Esophagus muscularis mucosa (tissue), 4 donors: Measurements from ENCODE around the gene KRR1. TPM values are rescaled to one million over a fixed set of nuclear protein-coding genes. Genes with fewer than 3 reads are reported as not detected.

Source experiments
- DNase-seq: peaks from one replicate; pipeline ENCODE4 v3.0.0-alpha.2; 2017; ENCODE audit errors: extremely low spot score
- H3K27ac ChIP-seq, 4 donors: fragments of 200-600 bp; sonication (generic); replicated peaks in 1 of 4; 1 replicate in 3 of 4; 2 replicates in 1 of 4; pipeline ENCODE4 v1.5.1; 2016 to 2019; ENCODE audit warnings: mild to moderate bottlenecking in 1 of 4
- H3K27me3 ChIP-seq, 4 donors: fragments of 200-600 bp; sonication (generic); one replicate each; pipeline versions ENCODE4 v1.5.1 to v1.6.0; 2016 to 2019
- H3K36me3 ChIP-seq, 4 donors: fragments of 200-600 bp; sonication (generic); one replicate each; pipeline ENCODE4 v1.5.1; 2016 to 2019
- H3K4me1 ChIP-seq, 4 donors: fragments of 200-600 bp; sonication (generic); one replicate each; pipeline ENCODE4 v1.5.1; 2016 to 2019
- H3K4me3 ChIP-seq, 4 donors: fragments of 200-600 bp; sonication (generic); 1 replicate in 2 of 4; 2 replicates in 2 of 4; pipeline ENCODE4 v1.5.1; 2016 to 2019; ENCODE audit warnings: mild to moderate bottlenecking in 4 of 4, moderate library complexity in 1 of 4
- H3K9me3 ChIP-seq, 4 donors: fragments of 200-600 bp; sonication (generic); 1 replicate in 3 of 4; 2 replicates in 1 of 4; pipeline ENCODE4 v1.5.1; 2016 to 2019
- EP300 ChIP-seq: sonication (generic); formaldehyde crosslinking; IDR thresholded peaks from one replicate; pipeline ENCODE4 v1.6.1; 2017; ENCODE audit warnings: antibody characterized with exemption
- POLR2A ChIP-seq: fragments of 450-650 bp; IDR thresholded peaks from one replicate; pipeline ENCODE4 v1.6.1; 2017; ENCODE audit warnings: antibody characterized with exemption, moderate library complexity, mild to moderate bottlenecking, low read depth
- POLR2AphosphoS5 ChIP-seq, 2 donors: sonication (generic); formaldehyde crosslinking; IDR thresholded peaks; one replicate each; pipeline ENCODE4 v1.6.1; 2017; ENCODE audit warnings: antibody characterized with exemption in 2 of 2
- WGBS: methylation state at CpG from one replicate; pipeline ENCODE4 v1.1.5; 2018; 5-methylcytosine and 5-hydroxymethylcytosine counted together
- intact Hi-C: fragments of 100-400 bp; cut with DNase I; formaldehyde crosslinking; loops from one replicate; pipeline ENCODE4 v1.15.1; 2023
- total RNA-seq, 4 donors: library from RNA; depleted of rRNA; stranded (reverse); fragments of >200 nt; gene quantifications; one replicate each; pipeline versions ENCODE4 v1.1.0 to v1.2.1, GENCODE V29; 2016
- TF ChIP-seq, protein P1 (sequence below), 3 experiments: fragments of 200-600 bp in 2 of 3; fragments of 450-650 bp in 1 of 3; sonication (generic) in 2 of 3; IDR thresholded peaks; one replicate each; pipeline ENCODE4 v1.5.1; 2017 to 2019; ENCODE audit warnings: antibody characterized with exemption in 3 of 3, mild to moderate bottlenecking in 2 of 3, moderate library complexity in 1 of 3

The KRR1 gene
- total RNA-seq, result 10 to 100 TPM; 17.9 to 37.4 (median 23.8) TPM

DNA sequence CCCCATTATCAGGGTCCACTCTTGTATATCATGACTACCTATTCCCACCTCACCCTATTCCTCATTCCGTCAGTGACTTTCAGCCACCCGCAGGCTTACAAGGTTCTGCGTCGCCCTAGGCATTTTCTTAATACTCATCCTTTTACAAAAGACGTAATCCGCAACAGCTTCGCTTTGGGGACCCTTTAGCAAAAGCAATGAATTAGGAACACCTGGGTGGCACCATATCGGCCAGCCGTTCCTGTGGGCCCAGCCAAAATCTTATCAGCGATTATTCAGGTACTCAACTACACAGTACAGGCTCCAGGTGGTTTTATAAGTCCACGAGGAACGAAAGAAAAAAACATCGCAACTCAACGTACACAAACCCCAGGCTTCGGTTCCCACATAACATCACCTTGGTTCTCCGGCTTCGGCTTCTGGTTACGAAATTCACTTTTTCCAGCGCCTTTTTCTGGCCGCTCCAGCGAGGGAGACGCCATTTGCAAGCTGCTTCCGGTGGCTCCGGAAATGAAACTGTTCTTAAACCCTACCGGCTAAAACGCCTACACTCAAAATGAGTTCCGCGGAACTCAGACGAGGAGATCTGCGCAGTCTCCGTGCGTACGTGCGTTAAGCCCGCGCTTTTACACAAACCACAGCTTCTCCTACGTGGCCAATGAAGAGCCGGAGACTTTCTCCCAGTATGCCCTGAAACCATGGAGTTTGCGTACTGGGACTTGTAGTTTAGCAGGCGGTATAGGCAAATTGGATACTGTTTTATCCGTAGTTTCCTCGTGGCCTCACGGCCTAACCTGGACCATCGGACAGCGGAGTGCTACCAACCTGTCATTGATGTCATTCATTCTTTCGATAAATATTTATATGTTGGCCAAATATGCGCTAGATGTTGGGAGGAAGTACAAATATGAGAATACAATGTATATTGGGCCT, at the start of gene KRR1:
KRR1 (minus strand) TSS at position 494 of the 933 bp plus-strand sequence; CDS start at position 482, 12 bp downstream.
- intact Hi-C loops, result no loop called here
- peaks cover 16 to 34% (median 29%) of the 10 kb centered on the region in 4 donors for H3K4me1 ChIP-seq

DNA sequence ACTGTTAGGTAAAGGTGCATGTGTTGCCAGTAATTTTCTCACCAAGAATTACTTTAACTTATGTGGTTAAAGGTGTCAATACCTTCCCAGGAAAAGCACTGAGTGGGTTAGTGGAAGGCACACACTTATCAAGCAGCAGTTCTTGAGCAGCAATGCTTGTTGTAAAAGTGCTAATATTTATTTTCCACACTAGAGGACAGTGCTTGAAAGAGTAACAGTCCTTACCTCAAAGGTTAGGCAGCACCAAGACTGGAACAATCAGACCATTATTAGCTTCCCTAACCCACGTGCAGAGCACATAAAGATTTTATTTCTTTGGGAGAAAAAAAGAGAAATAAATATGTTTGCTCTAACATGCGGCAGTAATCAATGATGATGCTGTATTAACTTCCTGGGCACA, 48.8 kb upstream of the KRR1 start:
- Histone ChIP-seq H3K9me3 (no peaks in the 10 kb centered on the region), H3K27me3 (no peaks in the 10 kb centered on the region), H3K4me3 (no peak overlapping the region), H3K4me1 (peaks cover 0 to 9% (median 3%) of the 10 kb centered on the region in 4 donors), H3K27ac (no peak overlapping the region), H3K36me3 (no peaks in the 10 kb centered on the region)
- TF ChIP-seq, protein P1, sequence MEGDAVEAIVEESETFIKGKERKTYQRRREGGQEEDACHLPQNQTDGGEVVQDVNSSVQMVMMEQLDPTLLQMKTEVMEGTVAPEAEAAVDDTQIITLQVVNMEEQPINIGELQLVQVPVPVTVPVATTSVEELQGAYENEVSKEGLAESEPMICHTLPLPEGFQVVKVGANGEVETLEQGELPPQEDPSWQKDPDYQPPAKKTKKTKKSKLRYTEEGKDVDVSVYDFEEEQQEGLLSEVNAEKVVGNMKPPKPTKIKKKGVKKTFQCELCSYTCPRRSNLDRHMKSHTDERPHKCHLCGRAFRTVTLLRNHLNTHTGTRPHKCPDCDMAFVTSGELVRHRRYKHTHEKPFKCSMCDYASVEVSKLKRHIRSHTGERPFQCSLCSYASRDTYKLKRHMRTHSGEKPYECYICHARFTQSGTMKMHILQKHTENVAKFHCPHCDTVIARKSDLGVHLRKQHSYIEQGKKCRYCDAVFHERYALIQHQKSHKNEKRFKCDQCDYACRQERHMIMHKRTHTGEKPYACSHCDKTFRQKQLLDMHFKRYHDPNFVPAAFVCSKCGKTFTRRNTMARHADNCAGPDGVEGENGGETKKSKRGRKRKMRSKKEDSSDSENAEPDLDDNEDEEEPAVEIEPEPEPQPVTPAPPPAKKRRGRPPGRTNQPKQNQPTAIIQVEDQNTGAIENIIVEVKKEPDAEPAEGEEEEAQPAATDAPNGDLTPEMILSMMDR (IDR thresholded peaks at IDR 0.05), result peak in 1 of 3 experiments; percentile 29
- TF ChIP-seq EP300, result no peak
- intact Hi-C loops, result no loop called here
- WGBS, result 38% methylated on average over 2 of the region's 2 CpGs
- no peak for DNase-seq

More for the DNA sequence above, at the start of gene KRR1:
- WGBS, result 5% methylated on average over 32 of the region's 47 CpGs
- Histone ChIP-seq H3K9me3 (no peaks in the 10 kb centered on the region), H3K36me3 (peaks cover 0 to 7% (median 3%) of the 10 kb centered on the region in 4 donors), H3K4me3 (peak within 1 kb of the TSS; percentile 65 to 84 (median 70)), H3K27me3 (no peaks in the 10 kb centered on the region), H3K27ac (peak within 1 kb of the TSS; percentile 72 to 83 (median 74))
- TF ChIP-seq POLR2A (no peak), POLR2AphosphoS5 (IDR thresholded peaks at IDR 0.05) (peak; percentile 83 to 95), EP300 (no peak)
- TF ChIP-seq, protein P1 (IDR thresholded peaks at IDR 0.05), result peak in 2 of 3 experiments; percentile 7 to 28
- DNase-seq, result peak; percentile 97

DNA sequence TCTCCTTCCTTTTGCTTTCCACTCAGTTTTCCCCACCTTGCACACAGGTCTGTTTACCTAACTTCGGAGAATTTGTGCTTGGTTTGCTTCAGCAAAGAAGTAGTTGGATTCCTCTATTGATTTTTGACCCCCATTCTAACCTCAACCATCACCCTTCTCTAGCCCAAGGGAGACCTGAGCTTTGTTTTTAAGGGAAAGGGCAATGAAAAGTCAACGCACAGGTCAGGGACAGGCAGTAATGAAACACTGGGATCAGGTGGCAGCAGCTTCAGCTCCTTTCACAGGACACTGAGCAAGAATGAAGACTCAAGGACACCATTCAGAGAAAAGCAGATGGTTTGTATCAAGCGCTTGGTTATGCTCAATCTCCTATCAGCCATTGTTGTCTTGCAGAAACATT, 46.9 kb upstream of the KRR1 start:
- Histone ChIP-seq H3K27ac (no peak overlapping the region), H3K9me3 (no peaks in the 10 kb centered on the region), H3K4me1 (peaks cover 7 to 13% (median 11%) of the 10 kb centered on the region in 4 donors), H3K36me3 (no peaks in the 10 kb centered on the region), H3K27me3 (no peaks in the 10 kb centered on the region), H3K4me3 (no peak overlapping the region)
- no peak for DNase-seq
- WGBS, result 96% methylated on average over 3 of the region's 3 CpGs
- TF ChIP-seq, protein P1 (IDR thresholded peaks at IDR 0.05), result no peak
- TF ChIP-seq EP300, result no peak
- TF ChIP-seq POLR2AphosphoS5 (IDR thresholded peaks at IDR 0.05), result no peak
- TF ChIP-seq POLR2A, result no peak
- intact Hi-C loops, result no loop called here

DNA sequence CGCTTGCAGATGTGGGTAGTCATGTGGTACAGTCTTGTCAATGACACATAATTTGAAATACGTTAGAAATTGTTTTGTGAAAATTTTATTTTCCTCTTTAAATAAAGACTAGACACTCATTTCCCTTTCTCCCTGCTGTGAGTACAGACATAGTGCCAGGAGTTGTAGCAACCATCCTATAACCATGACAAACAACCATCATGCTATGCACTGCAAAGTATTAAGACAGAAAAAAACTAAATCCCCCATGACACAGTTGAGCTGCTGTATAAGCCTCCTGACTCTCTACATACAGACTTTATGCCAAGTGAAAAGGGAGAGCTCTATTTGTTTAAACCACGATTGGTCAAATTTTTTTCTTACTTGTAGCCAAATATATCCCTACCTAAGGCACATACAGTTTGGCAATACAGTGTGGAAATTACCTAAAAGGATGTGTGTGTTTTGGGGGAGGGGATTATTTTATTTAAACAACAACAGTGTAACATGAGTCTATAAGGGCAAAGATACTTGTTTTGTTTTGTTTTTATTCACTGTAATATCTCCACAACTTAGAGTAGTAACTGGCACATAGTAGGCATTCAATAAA, 45.0 kb upstream of the KRR1 start:
- no peak overlapping the region for H3K4me3 ChIP-seq
- intact Hi-C loops, result no loop called here
- no peak overlapping the region for H3K27ac ChIP-seq
- no peaks in the 10 kb centered on the region for H3K27me3 ChIP-seq
- H3K36me3 ChIP-seq, result no peaks in the 10 kb centered on the region
- no peaks in the 10 kb centered on the region for H3K9me3 ChIP-seq
- no peak for TF ChIP-seq POLR2AphosphoS5 (IDR thresholded peaks at IDR 0.05)
- TF ChIP-seq, protein P1 (IDR thresholded peaks at IDR 0.05), result no peak
- TF ChIP-seq EP300, result no peak
- no peak for TF ChIP-seq POLR2A
- 56% methylated on average over 3 of the region's 3 CpGs for WGBS
- no peak for DNase-seq
- peaks cover 8 to 28% (median 16%) of the 10 kb centered on the region in 4 donors for H3K4me1 ChIP-seq
